ENCODE data around the gene TPRX2. TPM values are rescaled to one million over a fixed set of nuclear protein-coding genes. Genes with fewer than 3 reads are reported as not detected.

The TPRX2 gene
- total RNA-seq, 1 donor from 2014 or later: not detected

DNA sequence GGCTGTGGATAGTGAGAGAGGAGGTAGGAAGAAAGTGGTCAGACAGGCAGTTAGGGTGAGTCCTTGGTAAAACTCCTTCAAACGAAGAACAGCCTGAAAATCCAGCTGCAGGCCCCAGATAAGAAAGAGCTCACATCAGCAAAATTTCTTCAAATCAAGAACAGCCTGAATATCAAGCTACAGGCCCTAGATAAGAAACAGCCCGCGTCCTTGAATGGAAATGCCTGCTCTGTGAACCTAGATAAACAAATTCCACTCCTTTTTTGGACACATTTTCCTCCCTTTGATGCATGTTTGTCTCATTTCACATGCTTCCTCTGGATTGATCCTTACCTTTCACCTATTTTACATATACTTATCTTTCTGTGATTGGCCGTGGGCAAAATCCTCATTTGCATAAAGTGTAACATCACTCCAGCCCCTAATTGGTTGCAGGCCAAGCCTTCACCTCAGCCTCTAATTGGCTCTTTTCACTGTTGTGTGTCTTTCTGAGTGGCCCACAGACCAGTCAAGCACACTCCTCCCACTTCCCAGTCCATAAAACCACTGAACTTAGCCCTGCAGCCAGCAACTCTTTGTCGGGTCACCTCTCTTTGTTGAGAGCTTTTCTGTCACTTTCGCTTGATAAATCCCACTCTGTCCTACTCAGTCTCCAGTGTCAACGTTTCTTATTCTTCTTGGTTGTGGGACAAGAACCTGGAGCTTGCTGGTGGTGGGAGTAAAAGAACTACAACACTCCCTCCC is 33.1 kb downstream of the TPRX2 start:
- Mint-ChIP-seq H3K4me1 (ENCODE audit: low read depth, unreplicated experiment) (no peaks in the 10 kb centered on the region), H3K4me3 (ENCODE audit: unreplicated experiment) (no peak overlapping the region), H3K27me3 (ENCODE audit: unreplicated experiment) (no peaks in the 10 kb centered on the region), H3K9me3 (ENCODE audit: unreplicated experiment) (peaks cover 2% of the 10 kb centered on the region), H3K27ac (ENCODE audit: unreplicated experiment) (no peak overlapping the region), H3K36me3 (ENCODE audit: unreplicated experiment) (no peaks in the 10 kb centered on the region)
- no peak for DNase-seq
- TF ChIP-seq, protein P1, sequence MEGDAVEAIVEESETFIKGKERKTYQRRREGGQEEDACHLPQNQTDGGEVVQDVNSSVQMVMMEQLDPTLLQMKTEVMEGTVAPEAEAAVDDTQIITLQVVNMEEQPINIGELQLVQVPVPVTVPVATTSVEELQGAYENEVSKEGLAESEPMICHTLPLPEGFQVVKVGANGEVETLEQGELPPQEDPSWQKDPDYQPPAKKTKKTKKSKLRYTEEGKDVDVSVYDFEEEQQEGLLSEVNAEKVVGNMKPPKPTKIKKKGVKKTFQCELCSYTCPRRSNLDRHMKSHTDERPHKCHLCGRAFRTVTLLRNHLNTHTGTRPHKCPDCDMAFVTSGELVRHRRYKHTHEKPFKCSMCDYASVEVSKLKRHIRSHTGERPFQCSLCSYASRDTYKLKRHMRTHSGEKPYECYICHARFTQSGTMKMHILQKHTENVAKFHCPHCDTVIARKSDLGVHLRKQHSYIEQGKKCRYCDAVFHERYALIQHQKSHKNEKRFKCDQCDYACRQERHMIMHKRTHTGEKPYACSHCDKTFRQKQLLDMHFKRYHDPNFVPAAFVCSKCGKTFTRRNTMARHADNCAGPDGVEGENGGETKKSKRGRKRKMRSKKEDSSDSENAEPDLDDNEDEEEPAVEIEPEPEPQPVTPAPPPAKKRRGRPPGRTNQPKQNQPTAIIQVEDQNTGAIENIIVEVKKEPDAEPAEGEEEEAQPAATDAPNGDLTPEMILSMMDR (IDR thresholded peaks at IDR 0.05; ENCODE audit: partially characterized antibody, unreplicated experiment): no peak

DNA sequence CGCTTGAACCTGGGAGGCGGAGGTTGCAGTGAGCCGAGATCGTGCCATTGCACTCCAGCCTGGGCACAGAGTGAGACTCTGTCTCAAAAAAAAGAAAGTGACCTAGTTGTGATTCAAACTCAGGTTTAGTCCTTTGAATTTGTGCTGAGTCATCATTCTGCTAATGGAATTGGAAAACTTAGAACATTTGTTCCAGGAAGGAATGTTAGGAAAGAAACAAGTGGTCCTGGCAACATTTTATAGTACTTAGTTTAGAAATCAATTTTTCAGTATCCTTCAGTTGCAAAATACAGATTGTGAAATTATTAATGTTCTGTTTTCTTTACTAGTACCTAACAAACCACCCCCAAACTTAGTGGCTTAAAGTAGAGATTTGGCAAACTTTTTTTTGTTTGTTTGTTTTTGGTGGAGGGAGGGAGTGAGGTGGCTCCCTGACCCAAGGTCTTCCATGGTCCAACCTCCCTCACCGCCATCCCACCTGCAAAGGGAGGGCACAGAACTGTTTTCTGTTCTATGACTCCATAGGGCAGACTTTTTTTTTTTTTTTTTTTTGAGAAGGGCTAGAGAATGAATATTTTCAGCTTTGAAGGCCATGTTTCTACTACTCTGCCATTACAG is 36.2 kb downstream of the TPRX2 start:
- DNase-seq: no peak
- H3K4me1 Mint-ChIP-seq (ENCODE audit: low read depth, unreplicated experiment): no peaks in the 10 kb centered on the region
- no peaks in the 10 kb centered on the region for H3K27me3 Mint-ChIP-seq (ENCODE audit: unreplicated experiment)
- TF ChIP-seq, protein P1 (IDR thresholded peaks at IDR 0.05; ENCODE audit: partially characterized antibody, unreplicated experiment): no peak
- no peaks in the 10 kb centered on the region for H3K36me3 Mint-ChIP-seq (ENCODE audit: unreplicated experiment)
- H3K27ac Mint-ChIP-seq (ENCODE audit: unreplicated experiment): no peak overlapping the region
- peaks cover 2% of the 10 kb centered on the region for H3K9me3 Mint-ChIP-seq (ENCODE audit: unreplicated experiment)
- no peak overlapping the region for H3K4me3 Mint-ChIP-seq (ENCODE audit: unreplicated experiment)

DNA sequence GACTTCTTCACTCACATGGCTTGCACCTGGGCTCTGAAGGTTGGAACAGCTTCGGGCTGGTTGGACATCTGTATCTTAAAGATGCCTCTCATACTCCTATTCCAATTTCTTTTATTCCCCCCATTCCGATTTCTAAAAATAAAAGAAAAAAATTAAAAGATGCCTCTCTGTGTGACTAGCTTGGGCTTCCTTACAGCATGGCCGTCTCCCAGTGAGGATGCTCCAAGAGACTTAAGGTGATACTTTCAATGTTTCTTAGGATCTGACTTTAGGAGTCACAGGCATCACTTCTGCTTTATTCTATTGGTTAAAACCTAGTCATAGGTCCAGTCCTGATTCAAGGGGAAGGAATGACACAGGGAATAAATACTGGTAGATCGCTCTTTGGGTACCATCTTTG is 37.0 kb downstream of the TPRX2 start:
- no peaks in the 10 kb centered on the region for H3K4me1 Mint-ChIP-seq (ENCODE audit: low read depth, unreplicated experiment)
- DNase-seq: no peak
- H3K9me3 Mint-ChIP-seq (ENCODE audit: unreplicated experiment): peaks cover 2% of the 10 kb centered on the region
- no peak overlapping the region for H3K4me3 Mint-ChIP-seq (ENCODE audit: unreplicated experiment)
- TF ChIP-seq, protein P1 (IDR thresholded peaks at IDR 0.05; ENCODE audit: partially characterized antibody, unreplicated experiment): no peak
- H3K27me3 Mint-ChIP-seq (ENCODE audit: unreplicated experiment): no peaks in the 10 kb centered on the region
- no peak overlapping the region for H3K27ac Mint-ChIP-seq (ENCODE audit: unreplicated experiment)
- H3K36me3 Mint-ChIP-seq (ENCODE audit: unreplicated experiment): no peaks in the 10 kb centered on the region

DNA sequence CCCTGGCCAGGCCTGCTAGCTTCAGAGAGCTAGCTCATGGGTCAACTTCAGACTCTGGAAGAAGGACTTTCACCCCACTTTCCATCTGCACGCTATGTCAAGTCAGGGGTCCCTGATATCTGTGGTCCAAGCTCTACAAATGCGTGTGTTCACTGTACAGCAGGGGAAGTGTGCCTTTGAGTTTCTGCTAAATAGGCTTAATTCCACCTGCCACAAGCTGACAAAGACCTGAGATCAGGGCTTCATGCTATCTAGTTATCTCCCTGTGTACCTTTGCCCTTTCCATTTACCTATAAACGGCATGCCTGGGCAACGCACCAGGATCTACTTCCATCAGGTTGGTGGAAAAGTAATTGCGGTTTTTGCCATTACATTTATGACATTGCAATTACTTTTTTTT is 37.7 kb downstream of the TPRX2 start:
- no peaks in the 10 kb centered on the region for H3K4me1 Mint-ChIP-seq (ENCODE audit: low read depth, unreplicated experiment)
- no peaks in the 10 kb centered on the region for H3K27me3 Mint-ChIP-seq (ENCODE audit: unreplicated experiment)
- H3K36me3 Mint-ChIP-seq (ENCODE audit: unreplicated experiment): no peaks in the 10 kb centered on the region
- TF ChIP-seq, protein P1 (IDR thresholded peaks at IDR 0.05; ENCODE audit: partially characterized antibody, unreplicated experiment): no peak
- no peak overlapping the region for H3K27ac Mint-ChIP-seq (ENCODE audit: unreplicated experiment)
- no peak for DNase-seq
- H3K9me3 Mint-ChIP-seq (ENCODE audit: unreplicated experiment): peaks cover 2% of the 10 kb centered on the region
- no peak overlapping the region for H3K4me3 Mint-ChIP-seq (ENCODE audit: unreplicated experiment)

DNA sequence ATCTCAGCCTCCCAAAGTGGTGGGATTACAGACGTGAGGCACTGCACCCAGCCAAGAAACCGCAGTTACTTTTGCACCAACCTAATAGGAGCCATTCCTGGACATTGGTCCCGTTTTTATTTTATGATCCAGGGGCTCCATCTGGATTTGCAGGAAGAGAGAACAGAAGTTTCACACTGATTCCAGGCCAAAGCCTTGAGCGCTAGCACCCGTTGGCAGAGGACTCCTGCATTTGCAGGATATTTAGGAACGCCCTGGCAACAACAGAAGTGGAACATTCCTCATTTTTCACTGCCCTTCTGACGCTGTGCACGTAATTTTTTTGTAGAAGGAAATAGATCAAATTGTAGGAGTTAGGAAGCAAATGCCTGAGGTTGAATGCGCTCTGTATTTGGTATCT is 38.8 kb downstream of the TPRX2 start:
- Mint-ChIP-seq H3K36me3 (ENCODE audit: unreplicated experiment) (no peaks in the 10 kb centered on the region), H3K9me3 (ENCODE audit: unreplicated experiment) (no peaks in the 10 kb centered on the region), H3K27me3 (ENCODE audit: unreplicated experiment) (no peaks in the 10 kb centered on the region), H3K27ac (ENCODE audit: unreplicated experiment) (no peak overlapping the region), H3K4me3 (ENCODE audit: unreplicated experiment) (no peak overlapping the region), H3K4me1 (ENCODE audit: low read depth, unreplicated experiment) (no peaks in the 10 kb centered on the region)
- TF ChIP-seq, protein P1 (IDR thresholded peaks at IDR 0.05; ENCODE audit: partially characterized antibody, unreplicated experiment): no peak
- no peak for DNase-seq

Data from glutamatergic neuron (in vitro differentiated cells).